ENCODE measurements around the gene DISC1.

DNA sequence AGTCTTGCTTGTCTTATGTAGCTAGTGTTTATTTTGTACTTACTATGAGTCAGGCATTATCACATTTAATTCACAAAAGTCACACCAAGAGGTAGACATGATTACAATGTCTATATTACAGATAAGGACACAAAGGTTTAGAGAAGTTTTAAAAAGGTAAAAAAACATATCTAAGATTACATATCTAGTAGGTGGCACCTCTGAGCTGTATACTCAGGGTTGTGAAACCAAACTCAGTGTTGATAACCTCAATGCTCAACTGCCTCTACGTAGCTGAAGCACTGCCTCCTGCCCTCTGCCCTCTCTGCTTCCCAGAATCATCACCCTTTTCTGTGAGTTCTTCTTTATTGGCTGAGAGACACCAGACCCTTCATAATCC lies 431.3 kb downstream of the DISC1 start:
- TF ChIP-seq, protein P1, sequence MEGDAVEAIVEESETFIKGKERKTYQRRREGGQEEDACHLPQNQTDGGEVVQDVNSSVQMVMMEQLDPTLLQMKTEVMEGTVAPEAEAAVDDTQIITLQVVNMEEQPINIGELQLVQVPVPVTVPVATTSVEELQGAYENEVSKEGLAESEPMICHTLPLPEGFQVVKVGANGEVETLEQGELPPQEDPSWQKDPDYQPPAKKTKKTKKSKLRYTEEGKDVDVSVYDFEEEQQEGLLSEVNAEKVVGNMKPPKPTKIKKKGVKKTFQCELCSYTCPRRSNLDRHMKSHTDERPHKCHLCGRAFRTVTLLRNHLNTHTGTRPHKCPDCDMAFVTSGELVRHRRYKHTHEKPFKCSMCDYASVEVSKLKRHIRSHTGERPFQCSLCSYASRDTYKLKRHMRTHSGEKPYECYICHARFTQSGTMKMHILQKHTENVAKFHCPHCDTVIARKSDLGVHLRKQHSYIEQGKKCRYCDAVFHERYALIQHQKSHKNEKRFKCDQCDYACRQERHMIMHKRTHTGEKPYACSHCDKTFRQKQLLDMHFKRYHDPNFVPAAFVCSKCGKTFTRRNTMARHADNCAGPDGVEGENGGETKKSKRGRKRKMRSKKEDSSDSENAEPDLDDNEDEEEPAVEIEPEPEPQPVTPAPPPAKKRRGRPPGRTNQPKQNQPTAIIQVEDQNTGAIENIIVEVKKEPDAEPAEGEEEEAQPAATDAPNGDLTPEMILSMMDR (IDR thresholded peaks at IDR 0.05) = no peak
- TF ChIP-seq POLR2A (IDR thresholded peaks at IDR 0.05) = no peak
